Peyer's patch (tissue), 4 donors: Measurements from ENCODE around the gene DNAJC7. TPM values are rescaled to one million over a fixed set of nuclear protein-coding genes. Genes with fewer than 3 reads are reported as not detected.

Experiments
- DNase-seq, 3 donors: peaks; one replicate each; pipeline ENCODE4 v3.0.0-alpha.2; 2017 to 2019
- H3K27ac ChIP-seq, 4 donors: fragments of 200-600 bp; sonication (generic); one replicate each; pipeline ENCODE4 v1.5.1; 2016 to 2019
- H3K27me3 ChIP-seq, 2 donors: fragments of 200-600 bp; sonication (generic); one replicate each; pipeline ENCODE4 v1.5.1; 2019
- H3K36me3 ChIP-seq, 3 donors: fragments of 200-600 bp; sonication (generic); one replicate each; pipeline ENCODE4 v1.5.1; 2016 to 2019
- H3K4me1 ChIP-seq, 4 donors: fragments of 200-600 bp; sonication (generic); one replicate each; pipeline ENCODE4 v1.5.1; 2016 to 2019
- H3K4me3 ChIP-seq, 4 donors: fragments of 200-600 bp; sonication (generic); 1 replicate in 3 of 4; 2 replicates in 1 of 4; pipeline ENCODE4 v1.5.1; 2016 to 2019; ENCODE audit warnings: mild to moderate bottlenecking in 1 of 4
- H3K9me3 ChIP-seq, 4 donors: fragments of 200-600 bp; sonication (generic); one replicate each; pipeline ENCODE4 v1.5.1; 2016 to 2019; ENCODE audit warnings: mild to moderate bottlenecking in 1 of 4
- POLR2A ChIP-seq, 2 donors: fragments of 450-650 bp; IDR thresholded peaks; one replicate each; pipeline ENCODE4 v1.5.1; 2017; ENCODE audit warnings: antibody characterized with exemption in 2 of 2, mild to moderate bottlenecking in 2 of 2, moderate library complexity in 2 of 2
- total RNA-seq, 4 donors: library from RNA; depleted of rRNA; stranded (reverse); fragments of >200 nt; gene quantifications; one replicate each; pipeline ENCODE4 v1.1.0, GENCODE V29; 2016
- TF ChIP-seq, protein P1 (sequence below), 6 experiments: fragments of 450-650 bp in 4 of 6; fragments of 200-600 bp in 2 of 6; sonication (generic) in 1 of 6; IDR thresholded peaks; one replicate each; pipeline ENCODE4 v1.5.1; 2017 to 2019; ENCODE audit warnings: antibody characterized with exemption in 6 of 6, mild to moderate bottlenecking in 3 of 6, moderate library complexity in 1 of 6

The DNAJC7 gene, protein sequence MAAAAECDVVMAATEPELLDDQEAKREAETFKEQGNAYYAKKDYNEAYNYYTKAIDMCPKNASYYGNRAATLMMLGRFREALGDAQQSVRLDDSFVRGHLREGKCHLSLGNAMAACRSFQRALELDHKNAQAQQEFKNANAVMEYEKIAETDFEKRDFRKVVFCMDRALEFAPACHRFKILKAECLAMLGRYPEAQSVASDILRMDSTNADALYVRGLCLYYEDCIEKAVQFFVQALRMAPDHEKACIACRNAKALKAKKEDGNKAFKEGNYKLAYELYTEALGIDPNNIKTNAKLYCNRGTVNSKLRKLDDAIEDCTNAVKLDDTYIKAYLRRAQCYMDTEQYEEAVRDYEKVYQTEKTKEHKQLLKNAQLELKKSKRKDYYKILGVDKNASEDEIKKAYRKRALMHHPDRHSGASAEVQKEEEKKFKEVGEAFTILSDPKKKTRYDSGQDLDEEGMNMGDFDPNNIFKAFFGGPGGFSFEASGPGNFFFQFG
- 10 to 100 TPM; 51.0 to 80.9 (median 70.7) TPM for total RNA-seq

DNA sequence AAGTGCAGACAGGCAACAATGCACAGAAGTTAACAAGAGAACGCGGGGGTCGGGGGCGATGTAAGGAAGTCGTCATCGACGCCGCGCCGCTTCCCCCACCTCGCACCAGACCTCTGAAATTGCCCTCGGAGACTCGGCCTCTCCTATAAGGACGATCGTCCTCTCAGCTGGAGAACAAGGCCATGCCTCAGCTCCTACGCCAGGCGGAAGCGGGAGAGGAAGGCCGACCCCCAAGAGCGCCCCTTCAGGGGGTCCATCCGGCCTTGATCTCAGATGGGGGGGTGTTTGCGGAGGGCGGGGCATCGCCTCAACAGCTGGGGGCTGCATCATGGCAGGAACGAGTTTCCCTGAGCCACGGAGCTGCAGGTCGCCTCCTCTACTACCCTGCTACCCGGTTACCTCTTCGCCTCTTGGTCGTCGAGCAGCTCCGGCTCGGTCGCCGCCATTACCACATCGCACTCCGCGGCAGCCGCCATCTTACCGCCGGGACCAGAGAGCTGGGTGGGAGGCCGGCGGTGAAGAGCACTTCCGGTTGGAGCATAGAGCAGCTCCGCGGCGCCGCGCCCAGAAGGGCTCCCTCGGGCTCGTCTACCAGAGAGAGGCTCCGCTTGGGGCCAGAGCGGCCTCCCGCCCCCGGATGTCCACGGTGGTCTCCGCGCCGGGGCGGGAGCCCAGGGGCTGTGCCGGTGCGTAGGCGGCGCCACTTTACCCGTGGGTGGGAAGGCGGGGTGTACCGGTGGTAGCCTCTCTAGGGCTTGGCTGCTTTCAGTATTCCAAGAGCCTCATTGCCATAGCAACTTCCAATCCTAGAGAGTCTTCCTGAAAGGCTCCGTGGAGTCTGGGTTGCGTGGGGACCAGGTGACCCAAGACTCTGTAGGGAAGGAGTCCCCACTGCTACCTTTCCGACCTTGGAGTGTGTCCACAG, at the start of gene DNAJC7:
Gene DNAJC7, minus strand, starts transcription at position 499 of the 925 bp plus-strand sequence. Its CDS starts 23 bp downstream, at position 476.
- peak within 1 kb of the TSS; percentile 76 to 86 (median 84) for H3K4me3 ChIP-seq
- H3K4me1 ChIP-seq = peaks cover 0 to 58% (median 6%) of the 10 kb centered on the region in 4 donors
- H3K27ac ChIP-seq = peak within 1 kb of the TSS; percentile 86 to 96 (median 90)
- H3K9me3 ChIP-seq = no peaks in the 10 kb centered on the region
- TF ChIP-seq, protein P1, sequence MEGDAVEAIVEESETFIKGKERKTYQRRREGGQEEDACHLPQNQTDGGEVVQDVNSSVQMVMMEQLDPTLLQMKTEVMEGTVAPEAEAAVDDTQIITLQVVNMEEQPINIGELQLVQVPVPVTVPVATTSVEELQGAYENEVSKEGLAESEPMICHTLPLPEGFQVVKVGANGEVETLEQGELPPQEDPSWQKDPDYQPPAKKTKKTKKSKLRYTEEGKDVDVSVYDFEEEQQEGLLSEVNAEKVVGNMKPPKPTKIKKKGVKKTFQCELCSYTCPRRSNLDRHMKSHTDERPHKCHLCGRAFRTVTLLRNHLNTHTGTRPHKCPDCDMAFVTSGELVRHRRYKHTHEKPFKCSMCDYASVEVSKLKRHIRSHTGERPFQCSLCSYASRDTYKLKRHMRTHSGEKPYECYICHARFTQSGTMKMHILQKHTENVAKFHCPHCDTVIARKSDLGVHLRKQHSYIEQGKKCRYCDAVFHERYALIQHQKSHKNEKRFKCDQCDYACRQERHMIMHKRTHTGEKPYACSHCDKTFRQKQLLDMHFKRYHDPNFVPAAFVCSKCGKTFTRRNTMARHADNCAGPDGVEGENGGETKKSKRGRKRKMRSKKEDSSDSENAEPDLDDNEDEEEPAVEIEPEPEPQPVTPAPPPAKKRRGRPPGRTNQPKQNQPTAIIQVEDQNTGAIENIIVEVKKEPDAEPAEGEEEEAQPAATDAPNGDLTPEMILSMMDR (IDR thresholded peaks at IDR 0.05) = peak in 2 of 6 experiments; percentile 3 to 12
- peak; percentile 65 to 73 for TF ChIP-seq POLR2A (IDR thresholded peaks at IDR 0.05)
- H3K36me3 ChIP-seq = peaks cover 0 to 2% (median 0%) of the 10 kb centered on the region in 3 donors
- H3K27me3 ChIP-seq = no peaks in the 10 kb centered on the region
- peak; percentile 89 to 96 (median 92) for DNase-seq

- Histone ChIP-seq H3K4me3 (no peak overlapping the region), H3K9me3 (no peaks in the 10 kb centered on the region), H3K27ac (no peak overlapping the region), H3K36me3 (no peaks in the 10 kb centered on the region), H3K4me1 (no peaks in the 10 kb centered on the region), H3K27me3 (no peaks in the 10 kb centered on the region)
- no peak for TF ChIP-seq POLR2A (IDR thresholded peaks at IDR 0.05)
- TF ChIP-seq, protein P1 (IDR thresholded peaks at IDR 0.05) = no peak
- no peak for DNase-seq
Measured at GRCh38 chr17:42065201-42065600, 48.0 kb upstream of the DNAJC7 start.

DNA sequence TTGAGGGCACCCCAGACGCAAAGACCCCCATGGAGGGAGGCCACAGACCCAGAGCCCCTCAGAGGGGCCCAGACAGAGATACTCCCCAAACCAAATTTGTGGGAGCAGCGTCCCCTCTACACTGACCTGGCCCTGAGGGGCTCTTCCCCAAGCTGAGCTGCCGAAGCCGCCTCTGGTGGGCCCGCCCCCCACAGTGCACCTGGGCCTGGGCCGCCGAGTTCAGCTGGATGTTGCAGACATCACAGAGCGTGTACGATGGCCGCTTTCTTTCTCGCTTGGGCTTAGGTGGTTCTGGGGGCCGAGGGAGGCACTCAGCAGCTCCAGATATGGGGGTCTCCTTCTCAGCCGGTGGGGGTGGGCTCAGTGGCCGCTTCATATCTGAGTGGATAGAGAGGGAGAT, 45.4 kb upstream of the DNAJC7 start:
- H3K27ac ChIP-seq = no peak overlapping the region
- H3K9me3 ChIP-seq = no peaks in the 10 kb centered on the region
- H3K4me1 ChIP-seq = no peaks in the 10 kb centered on the region
- no peak for DNase-seq
- H3K4me3 ChIP-seq = no peak overlapping the region
- H3K36me3 ChIP-seq = no peaks in the 10 kb centered on the region
- TF ChIP-seq, protein P1 (IDR thresholded peaks at IDR 0.05) = no peak
- TF ChIP-seq POLR2A (IDR thresholded peaks at IDR 0.05) = no peak
- H3K27me3 ChIP-seq = no peaks in the 10 kb centered on the region

GRCh38 chr17:42061646-42062487, 44.6 kb upstream of the DNAJC7 start:
- no peak for TF ChIP-seq POLR2A (IDR thresholded peaks at IDR 0.05)
- TF ChIP-seq, protein P1 (IDR thresholded peaks at IDR 0.05) = no peak
- H3K27me3 ChIP-seq = no peaks in the 10 kb centered on the region

DNA sequence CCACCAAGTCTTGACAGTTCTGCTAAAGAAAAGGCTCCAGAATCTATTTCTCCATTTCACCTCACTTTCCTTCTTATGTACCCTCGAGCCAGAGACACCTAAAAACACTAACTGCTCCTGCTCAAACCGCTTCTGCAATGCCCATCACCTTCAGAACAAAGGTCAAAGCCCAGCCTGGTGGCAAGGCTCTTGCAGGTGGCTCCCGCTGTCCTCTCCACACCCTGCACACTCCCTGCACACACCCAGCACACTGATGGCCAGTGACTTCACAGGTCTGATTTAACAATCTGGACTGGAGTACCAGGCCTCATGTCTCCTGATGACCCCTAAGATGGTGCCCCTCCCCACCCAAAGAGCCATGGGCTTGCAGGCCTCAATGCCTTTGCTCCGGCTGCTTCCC, 43.0 kb upstream of the DNAJC7 start:
- Histone ChIP-seq H3K27me3 (no peaks in the 10 kb centered on the region), H3K9me3 (peaks cover 0 to 5% (median 0%) of the 10 kb centered on the region in 4 donors), H3K27ac (no peak overlapping the region), H3K4me3 (no peak overlapping the region), H3K36me3 (no peaks in the 10 kb centered on the region), H3K4me1 (no peaks in the 10 kb centered on the region)
- TF ChIP-seq, protein P1 (IDR thresholded peaks at IDR 0.05) = no peak
- TF ChIP-seq POLR2A (IDR thresholded peaks at IDR 0.05) = no peak
- no peak for DNase-seq

More at GRCh38 chr17:42061646-42062487, 44.6 kb upstream of the DNAJC7 start:
- Histone ChIP-seq H3K9me3 (no peaks in the 10 kb centered on the region), H3K36me3 (no peaks in the 10 kb centered on the region), H3K4me1 (no peaks in the 10 kb centered on the region), H3K27ac (no peak overlapping the region), H3K4me3 (no peak overlapping the region)
- no peak for DNase-seq
